ENCODE results near the gene WIPF2. TPM values are rescaled to one million over a fixed set of nuclear protein-coding genes. Genes with fewer than 3 reads are reported as not detected.

The WIPF2 gene
- total RNA-seq, 1 experiment from 2014 or later: 30.4 TPM

DNA sequence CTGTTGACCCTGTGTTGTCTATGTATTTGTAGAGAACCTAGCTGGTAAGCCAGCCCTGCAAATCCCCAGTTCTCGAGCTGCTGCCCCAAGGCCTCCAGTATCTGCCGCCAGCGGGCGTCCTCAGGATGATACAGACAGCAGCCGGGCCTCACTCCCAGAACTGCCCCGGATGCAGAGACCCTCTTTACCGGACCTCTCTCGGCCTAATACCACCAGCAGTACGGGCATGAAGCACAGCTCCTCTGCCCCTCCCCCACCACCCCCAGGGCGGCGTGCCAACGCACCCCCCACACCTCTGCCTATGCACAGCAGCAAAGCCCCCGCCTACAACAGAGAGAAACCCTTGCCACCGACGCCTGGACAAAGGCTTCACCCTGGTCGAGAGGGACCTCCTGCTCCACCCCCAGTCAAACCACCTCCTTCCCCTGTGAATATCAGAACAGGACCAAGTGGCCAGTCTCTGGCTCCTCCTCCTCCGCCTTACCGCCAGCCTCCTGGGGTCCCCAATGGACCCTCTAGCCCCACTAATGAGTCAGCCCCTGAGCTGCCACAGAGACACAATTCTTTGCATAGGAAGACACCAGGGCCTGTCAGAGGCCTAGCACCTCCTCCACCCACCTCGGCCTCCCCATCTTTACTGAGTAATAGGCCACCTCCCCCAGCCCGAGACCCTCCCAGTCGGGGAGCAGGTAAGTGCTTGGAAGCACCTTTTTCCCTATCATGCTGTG, 45.5 kb downstream of the WIPF2 start (continued):
- TF ChIP-seq YY1 (IDR thresholded peaks at IDR 0.05; ENCODE audit: extremely low read depth, insufficient replicate concordance, low read depth, low read length) (no peak), MAX (IDR thresholded peaks at IDR 0.05) (no peak), ELF1 (IDR thresholded peaks at IDR 0.05; ENCODE audit: borderline replicate concordance, low read depth) (no peak), RAD21 (IDR thresholded peaks at IDR 0.05; ENCODE audit: low read depth) (no peak), POLR2AphosphoS5 (IDR thresholded peaks at IDR 0.05; ENCODE audit: low read depth, low read length) (no peak), FOSL1 (IDR thresholded peaks at IDR 0.05; ENCODE audit: low read depth) (no peak), ZNF274 (IDR thresholded peaks at IDR 0.05; ENCODE audit: low read depth, low read length) (no peak), EGR1 (IDR thresholded peaks at IDR 0.05; ENCODE audit: low read depth) (no peak), EZH2phosphoT487 (IDR thresholded peaks at IDR 0.05; ENCODE audit: borderline replicate concordance) (no peak), CEBPB (IDR thresholded peaks at IDR 0.05; ENCODE audit: low read depth) (no peak)
- TF ChIP-seq, protein P1, sequence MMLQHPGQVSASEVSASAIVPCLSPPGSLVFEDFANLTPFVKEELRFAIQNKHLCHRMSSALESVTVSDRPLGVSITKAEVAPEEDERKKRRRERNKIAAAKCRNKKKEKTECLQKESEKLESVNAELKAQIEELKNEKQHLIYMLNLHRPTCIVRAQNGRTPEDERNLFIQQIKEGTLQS (IDR thresholded peaks at IDR 0.05): no peak
- TF ChIP-seq, protein P2, sequence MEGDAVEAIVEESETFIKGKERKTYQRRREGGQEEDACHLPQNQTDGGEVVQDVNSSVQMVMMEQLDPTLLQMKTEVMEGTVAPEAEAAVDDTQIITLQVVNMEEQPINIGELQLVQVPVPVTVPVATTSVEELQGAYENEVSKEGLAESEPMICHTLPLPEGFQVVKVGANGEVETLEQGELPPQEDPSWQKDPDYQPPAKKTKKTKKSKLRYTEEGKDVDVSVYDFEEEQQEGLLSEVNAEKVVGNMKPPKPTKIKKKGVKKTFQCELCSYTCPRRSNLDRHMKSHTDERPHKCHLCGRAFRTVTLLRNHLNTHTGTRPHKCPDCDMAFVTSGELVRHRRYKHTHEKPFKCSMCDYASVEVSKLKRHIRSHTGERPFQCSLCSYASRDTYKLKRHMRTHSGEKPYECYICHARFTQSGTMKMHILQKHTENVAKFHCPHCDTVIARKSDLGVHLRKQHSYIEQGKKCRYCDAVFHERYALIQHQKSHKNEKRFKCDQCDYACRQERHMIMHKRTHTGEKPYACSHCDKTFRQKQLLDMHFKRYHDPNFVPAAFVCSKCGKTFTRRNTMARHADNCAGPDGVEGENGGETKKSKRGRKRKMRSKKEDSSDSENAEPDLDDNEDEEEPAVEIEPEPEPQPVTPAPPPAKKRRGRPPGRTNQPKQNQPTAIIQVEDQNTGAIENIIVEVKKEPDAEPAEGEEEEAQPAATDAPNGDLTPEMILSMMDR (IDR thresholded peaks at IDR 0.05 in 2 of 3, conservative IDR thresholded peaks at IDR 0.05 in 1 of 3; ENCODE audit: borderline replicate concordance in 1 of 3, insufficient read depth in 1 of 3, low read depth in 2 of 3, low read length in 2 of 3): no peak

GRCh38 chr17:40265337-40265736, 46.2 kb downstream of the WIPF2 start:
- DNase-seq (ENCODE audit: low read depth, low spot score) (no peak), ATAC-seq (no peak)
- no peak overlapping the region for H3K4me3 ChIP-seq (replicated peaks in 1 of 2; ENCODE audit: low read depth in 1 of 2, low read length in 2 of 2)
- CTCF ChIA-PET: no interaction called here
- no peaks in the 10 kb centered on the region for H3K27me3 ChIP-seq (ENCODE audit: insufficient read depth, low read length)
- intact Hi-C loops (cut with micrococcal nuclease): no loop called here
- POLR2A ChIA-PET: no interaction called here
- RAD21 ChIA-PET (ENCODE audit: low non-redundant PET in 1 of 2, low total read pairs in 2 of 2, uncharacterized antibody in 2 of 2, unreplicated experiment in 2 of 2): no interaction called here
- no peaks in the 10 kb centered on the region for H3K9me2 ChIP-seq (ENCODE audit: insufficient read depth)
- H2AFZ ChIP-seq (ENCODE audit: low read depth, low read length, poor library complexity, severe bottlenecking): no peak overlapping the region
- no peak overlapping the region for H3K4me2 ChIP-seq (ENCODE audit: low read length)
- H3K36me3 ChIP-seq (ENCODE audit: control insufficient read depth in 1 of 2, insufficient read depth in 2 of 2, low read length in 2 of 2): peaks cover 29 to 31% of the 10 kb centered on the region in 2 experiments; a peak in 3 of 4 replicates
- H4K20me1 ChIP-seq (ENCODE audit: insufficient read depth): no peaks in the 10 kb centered on the region
- 0 out of 4 replicates have a peak, but pooled peaks cover 0 to 5% of the 10 kb centered on the region in 2 experiments for H3K4me1 ChIP-seq (ENCODE audit: control insufficient read depth in 1 of 2, insufficient read depth in 2 of 2, low read length in 2 of 2)
- H3K27ac ChIP-seq (ENCODE audit: low read depth, low read length): no peak overlapping the region
- H3K9me3 ChIP-seq (ENCODE audit: control insufficient read depth in 1 of 2, insufficient read depth in 1 of 2, low read depth in 1 of 2, low read length in 2 of 2): no peaks in the 10 kb centered on the region
- TF ChIP-seq MAX (IDR thresholded peaks at IDR 0.05) (no peak), CBX3 (IDR thresholded peaks at IDR 0.05; ENCODE audit: low read depth) (no peak), EGR1 (IDR thresholded peaks at IDR 0.05; ENCODE audit: low read depth) (no peak), EZH2 (IDR thresholded peaks at IDR 0.05) (no peak), FOSL1 (IDR thresholded peaks at IDR 0.05; ENCODE audit: low read depth) (no peak), ZBTB33 (IDR thresholded peaks at IDR 0.05; ENCODE audit: extremely low read depth, insufficient replicate concordance, low read length) (no peak), TCF7L2 (IDR thresholded peaks at IDR 0.05; ENCODE audit: borderline replicate concordance, extremely low read depth, insufficient read depth, insufficient read length) (no peak), SP1 (IDR thresholded peaks at IDR 0.05; ENCODE audit: low read depth) (no peak), SIN3A (IDR thresholded peaks at IDR 0.05; ENCODE audit: low read depth) (no peak), SRF (IDR thresholded peaks at IDR 0.05; ENCODE audit: low read depth) (no peak), EZH2phosphoT487 (IDR thresholded peaks at IDR 0.05; ENCODE audit: borderline replicate concordance) (no peak), JUND (IDR thresholded peaks at IDR 0.05) (no peak)
- TF ChIP-seq, protein P1 (IDR thresholded peaks at IDR 0.05): no peak
- H3K9ac ChIP-seq (ENCODE audit: low read length): no peak overlapping the region
- BruUV-seq (replicated peaks): no TSS peak
- peaks cover 4% of the 10 kb centered on the region; the same call in 1 of the 2 replicates for H3K79me2 ChIP-seq (ENCODE audit: insufficient read depth, low read length)

Data from HCT116 (cell line).